ENCODE measurements around the gene RASA3.
"Not testable (repeated sequence)": the region's sequence is repeated elsewhere in the genome, so short reads cannot be mapped to it uniquely, and the experiment has no call there.

RASA3 gene

GRCh38 chr13:114142640-114143490 is 10.4 kb upstream of the RASA3 start:
- peak; percentile 79 for DNase-seq (ENCODE audit: low spot score)

GRCh38 chr13:114142137-114142550 is 9.7 kb upstream of the RASA3 start:
- DNase-seq (ENCODE audit: low spot score), result no peak

- DNase-seq (ENCODE audit: low spot score), result no peak
Measured at GRCh38 chr13:114141261-114141996, 9.0 kb upstream of the RASA3 start.

GRCh38 chr13:114140906-114141250 is 8.5 kb upstream of the RASA3 start:
- DNase-seq (ENCODE audit: low spot score), result no peak

- DNase-seq (ENCODE audit: low spot score), result peak; percentile 67
Measured at GRCh38 chr13:114140131-114140905, 7.9 kb upstream of the RASA3 start.

- no peak for DNase-seq (ENCODE audit: low spot score)
Measured at GRCh38 chr13:114136576-114136975, 4.2 kb upstream of the RASA3 start.

GRCh38 chr13:114135731-114136171 is 3.3 kb upstream of the RASA3 start:
- DNase-seq (ENCODE audit: low spot score), result no peak

GRCh38 chr13:114134944-114135610 is 2.7 kb upstream of the RASA3 start:
- no peak for DNase-seq (ENCODE audit: low spot score)

GRCh38 chr13:114134111-114134943 is 1.9 kb upstream of the RASA3 start:
- no peak for DNase-seq (ENCODE audit: low spot score)

GRCh38 chr13:114133552-114133951 is 1.1 kb upstream of the RASA3 start:
- DNase-seq (ENCODE audit: low spot score), result not testable (repeated sequence)

GRCh38 chr13:114133126-114133525 is 703 bp upstream of the RASA3 start:
- not testable (repeated sequence) for DNase-seq (ENCODE audit: low spot score)

GRCh38 chr13:114131583-114132418 is 622 bp downstream of the RASA3 start:
- no peak for DNase-seq (ENCODE audit: low spot score)

- DNase-seq (ENCODE audit: low spot score), result no peak
Measured at GRCh38 chr13:114130837-114131582, 1.4 kb downstream of the RASA3 start.

GRCh38 chr13:114130131-114130836 is 2.1 kb downstream of the RASA3 start:
- no peak for DNase-seq (ENCODE audit: low spot score)

GRCh38 chr13:114129649-114130062 is 2.8 kb downstream of the RASA3 start:
- no peak for DNase-seq (ENCODE audit: low spot score)

- DNase-seq (ENCODE audit: low spot score), result peak; percentile 32
Measured at GRCh38 chr13:114128624-114129522, 3.5 kb downstream of the RASA3 start.

GRCh38 chr13:114128348-114128623 is 4.1 kb downstream of the RASA3 start:
- DNase-seq (ENCODE audit: low spot score), result no peak
